HG02970 (cell line): Measurements from ENCODE around the gene IKBIP.
"Not testable (repeated sequence)": the region's sequence is repeated elsewhere in the genome, so short reads cannot be mapped to it uniquely, and the experiment has no call there.

Experiments used
- ATAC-seq: cut with Tn5 transposase; IDR thresholded peaks from one replicate; pipeline ENCODE4 v1.9.1; 2021; ENCODE audit warnings: mild to moderate bottlenecking, moderate library complexity, moderate number of reproducible peaks; ENCODE audit not compliant: unreplicated experiment, low FRiP score

IKBIP gene

GRCh38 chr12:98644712-98645571, at the start of gene IKBIP, which contains the start of gene APAF1:
IKBIP (minus strand) TSS chr12:98644788; CDS start chr12:98644701, 87 bp downstream.
APAF1 (plus strand) TSS chr12:98645290; CDS start chr12:98648360, 3,070 bp downstream.
- ATAC-seq, result peak; percentile 90

GRCh38 chr12:98691351-98691750, 46.8 kb upstream of the IKBIP start:
- no peak for ATAC-seq

- no peak for ATAC-seq
These were observed 42.0 kb upstream of the IKBIP start for GRCh38 chr12:98686603-98687002.

- ATAC-seq, result no peak
These were observed 39.6 kb upstream of the IKBIP start for GRCh38 chr12:98684199-98684598.

- no peak for ATAC-seq
These were observed 35.0 kb upstream of the IKBIP start for GRCh38 chr12:98679611-98680005.

- no peak for ATAC-seq
These were observed 34.5 kb upstream of the IKBIP start for GRCh38 chr12:98678946-98679610.

- ATAC-seq, result no peak
These were observed 33.8 kb upstream of the IKBIP start for GRCh38 chr12:98678236-98678945.

- ATAC-seq, result no peak
These were observed 30.3 kb upstream of the IKBIP start for GRCh38 chr12:98674841-98675240.

GRCh38 chr12:98671459-98671858, 26.9 kb upstream of the IKBIP start:
- no peak for ATAC-seq

GRCh38 chr12:98669751-98670150, 25.2 kb upstream of the IKBIP start:
- no peak for ATAC-seq

GRCh38 chr12:98660521-98660920, 15.9 kb upstream of the IKBIP start:
- no peak for ATAC-seq

- ATAC-seq, result no peak
These were observed 11.9 kb upstream of the IKBIP start for GRCh38 chr12:98656289-98657101.

- no peak for ATAC-seq
These were observed 9.4 kb upstream of the IKBIP start for GRCh38 chr12:98653866-98654493.

GRCh38 chr12:98651328-98651727, 6.7 kb upstream of the IKBIP start:
- no peak for ATAC-seq

- ATAC-seq, result no peak
These were observed 1.9 kb upstream of the IKBIP start for GRCh38 chr12:98646294-98647090.

GRCh38 chr12:98645572-98646067, 1.0 kb upstream of the IKBIP start:
- peak; percentile 0 for ATAC-seq

- ATAC-seq, result peak; percentile 17
These were observed 216 bp downstream of the IKBIP start for GRCh38 chr12:98644433-98644711.

GRCh38 chr12:98642801-98643200, 1.8 kb downstream of the IKBIP start:
- not testable (repeated sequence) for ATAC-seq

GRCh38 chr12:98639491-98639890, 5.1 kb downstream of the IKBIP start:
- no peak for ATAC-seq
